GM20000 (cell line): Measurements from ENCODE around the gene PAPLN.

Experiments
- DNase-seq: peaks from one replicate; pipeline ENCODE4 v3.0.0; 2012; ENCODE audit warnings: low spot score
- CTCF ChIP-seq: IDR thresholded peaks from 2 replicates; pipeline ENCODE4 v1.5.1; 2012; ENCODE audit warnings: mild to moderate bottlenecking, control low read depth; ENCODE audit errors: extremely low read depth, missing control alignments

PAPLN gene

GRCh38 chr14:73246387-73247150 lies 9.3 kb downstream of the PAPLN start:
- no peak for DNase-seq
- no peak for TF ChIP-seq CTCF

- DNase-seq: no peak
- TF ChIP-seq CTCF: no peak
Observed at GRCh38 chr14:73248108-73248868, 11.0 kb downstream of the PAPLN start.

GRCh38 chr14:73249108-73249507 lies 11.8 kb downstream of the PAPLN start:
- no peak for TF ChIP-seq CTCF
- DNase-seq: no peak

GRCh38 chr14:73249564-73250316 lies 12.4 kb downstream of the PAPLN start:
- TF ChIP-seq CTCF: no peak
- no peak for DNase-seq

GRCh38 chr14:73250317-73250713 lies 13.0 kb downstream of the PAPLN start:
- TF ChIP-seq CTCF: no peak
- no peak for DNase-seq

GRCh38 chr14:73250781-73251500 lies 13.6 kb downstream of the PAPLN start:
- DNase-seq: no peak
- TF ChIP-seq CTCF: no peak
